ENCODE measurements around the gene IL4. TPM values are rescaled to one million over a fixed set of nuclear protein-coding genes. Genes with fewer than 3 reads are reported as not detected.

IL4 gene
- total and polyA plus RNA-seq, 9 of the 15 experiments (the other 6 are each of a cell fraction or from before 2014, with no cell fraction given), result 0.22 to 0.62 TPM; not detected in 7

GRCh38 chr5:132688536-132689339, 14.9 kb downstream of the IL4 start:
- CTCF ChIA-PET (ENCODE audit: low intra/inter-chr PET ratio), result no interaction called here
- H3K4me1 ChIP-seq (replicated peaks in 1 of 2; ENCODE audit: control insufficient read depth in 2 of 2, insufficient read depth in 2 of 2, low read length in 2 of 2), result peaks cover 7 to 30% of the 10 kb centered on the region in 2 experiments; a peak in 4 of 5 replicates
- no peaks in the 10 kb centered on the region for H3K79me2 ChIP-seq (ENCODE audit: control insufficient read depth, insufficient read depth, low read length)
- in situ Hi-C loops (cut with MboI) (no loop called here), intact Hi-C loops (cut with micrococcal nuclease) (no loop called here)
- H3K9ac ChIP-seq (ENCODE audit: insufficient read depth in 1 of 2, low read depth in 2 of 2, low read length in 2 of 2), result no peak overlapping the region
- ATAC-seq (no peak), DNase-seq (ENCODE audit: extremely low read depth in 1 of 4, low spot score in 3 of 4) (no peak), FAIRE-seq (peak; percentile 29)
- no peak overlapping the region for H3K4me2 ChIP-seq (ENCODE audit: insufficient read depth, low read length)
- no peaks in the 10 kb centered on the region for H3K9me3 ChIP-seq (replicated peaks; ENCODE audit: control insufficient read depth, insufficient read depth, low read depth, low read length)
- H3K27ac ChIP-seq (ENCODE audit: extremely low read depth, low read depth, low read length), result no peak overlapping the region
- BruUV-seq (replicated peaks), result no TSS peak
- H3K36me3 ChIP-seq (ENCODE audit: control insufficient read depth, insufficient read depth, low read length), result no peaks in the 10 kb centered on the region
- POLR2A ChIA-PET, result interaction anchor here (0.7 to 1.4 kb wide), 3 partner anchors 7 to 86 kb away, joined by 3 to 5 read pairs (median 3); no protein-coding TSS in a partner anchor
- H3K27me3 ChIP-seq (ENCODE audit: control insufficient read depth in 2 of 2, insufficient read depth in 2 of 2, low read length in 2 of 2), result no peaks in the 10 kb centered on the region
- 12% methylated on average over 7 of the region's 7 CpGs for WGBS (ENCODE audit: insufficient coverage, low coverage, missing lambda C conversion rate)
- H4K20me1 ChIP-seq (replicated peaks; ENCODE audit: control insufficient read depth, insufficient read depth, low read length), result no peaks in the 10 kb centered on the region
- H3K4me3 ChIP-seq, result no peak overlapping the region
- H3K9me1 ChIP-seq (ENCODE audit: control insufficient read depth, insufficient read depth, low read length), result no peaks in the 10 kb centered on the region
- H2AFZ ChIP-seq (ENCODE audit: low read depth, low read length), result no peak overlapping the region
- no peak for TF ChIP-seq ZNF512 (tag; IDR thresholded peaks at IDR 0.05)
- no peak for TF ChIP-seq PBX2 (CRISPR knock-in tag; IDR thresholded peaks at IDR 0.05; ENCODE audit: low read depth)
- no peak for TF ChIP-seq PBX2 (tag; conservative IDR thresholded peaks at IDR 0.05; ENCODE audit: low read depth)
- TF ChIP-seq ZNF707 (CRISPR knock-in tag; conservative IDR thresholded peaks at IDR 0.05), result no peak
- TF ChIP-seq MNT (conservative IDR thresholded peaks at IDR 0.05), result no peak
- TF ChIP-seq TCF3 (CRISPR knock-in tag; IDR thresholded peaks at IDR 0.05), result 0 out of 2 replicates have a peak, but pooled peaks have one; percentile 21
- TF ChIP-seq CREM (IDR thresholded peaks at IDR 0.05; ENCODE audit: low read depth), result no peak
- 0 out of 2 replicates have a peak, but pooled peaks have one; percentile 23 for TF ChIP-seq JUND (IDR thresholded peaks at IDR 0.05; ENCODE audit: borderline replicate concordance, low read depth, low read length)
- TF ChIP-seq JUND (tag; IDR thresholded peaks at IDR 0.05; ENCODE audit: borderline replicate concordance, low read depth, low read length), result no peak; the same call in 2 of the 3 replicates
- no peak for TF ChIP-seq ZNF395 (CRISPR knock-in tag; IDR thresholded peaks at IDR 0.05)
- no peak for TF ChIP-seq HDGF (IDR thresholded peaks at IDR 0.05)
- no peak for TF ChIP-seq ZSCAN29 (IDR thresholded peaks at IDR 0.05)

Data from K562 (cell line).